Osteoblast (primary cell): ENCODE measurements around the gene GOLGB1. TPM values are rescaled to one million over a fixed set of nuclear protein-coding genes. Genes with fewer than 3 reads are reported as not detected.
"Not testable (repeated sequence)": the region's sequence is repeated elsewhere in the genome, so short reads cannot be mapped to it uniquely, and the experiment has no call there.

Source experiments
- DNase-seq: peaks from one replicate; pipeline ENCODE4 v3.0.0; 2011; ENCODE audit warnings: low spot score, mixed read lengths; ENCODE audit not compliant: insufficient read length; ENCODE audit errors: missing footprints
- H2AFZ ChIP-seq: 2 replicates; pipeline ENCODE4 v1.6.0; 2011; ENCODE audit warnings: mild to moderate bottlenecking, low read length
- H3K27ac ChIP-seq: 2 replicates; pipeline ENCODE4 v1.5.1; 2011; ENCODE audit warnings: mild to moderate bottlenecking, low read depth, low read length, moderate library complexity
- H3K27me3 ChIP-seq: 2 replicates; pipeline ENCODE4 v1.6.0; 2012; ENCODE audit warnings: mild to moderate bottlenecking, control low read depth, inconsistent platforms, low read length, moderate library complexity; ENCODE audit not compliant: insufficient read depth
- H3K36me3 ChIP-seq: 2 replicates; pipeline ENCODE4 v1.5.1; 2011; ENCODE audit warnings: mild to moderate bottlenecking, low read length, control low read depth, moderate library complexity; ENCODE audit not compliant: insufficient read depth
- H3K4me1 ChIP-seq: 2 replicates; pipeline ENCODE4 v1.5.1; 2011; ENCODE audit warnings: mild to moderate bottlenecking, low read length, control low read depth, moderate library complexity; ENCODE audit not compliant: insufficient read depth
- H3K4me2 ChIP-seq: 2 replicates; pipeline ENCODE4 v1.6.0; 2011; ENCODE audit warnings: mild to moderate bottlenecking, low read length; ENCODE audit not compliant: insufficient read depth
- H3K4me3 ChIP-seq: fragments of 200-600 bp; sonication (generic); 3 replicates; pipeline ENCODE4 v1.5.1; 2012; ENCODE audit warnings: mild to moderate bottlenecking, low read length, inconsistent platforms; ENCODE audit not compliant: insufficient read depth
- H3K79me2 ChIP-seq: 2 replicates; pipeline ENCODE4 v1.6.0; 2012; ENCODE audit warnings: mild to moderate bottlenecking, low read length, control low read depth, inconsistent platforms; ENCODE audit not compliant: insufficient read depth
- H3K9me3 ChIP-seq: 2 replicates; pipeline ENCODE4 v1.5.1; 2011; ENCODE audit warnings: low read depth, low read length, control low read depth
- H4K20me1 ChIP-seq: 2 replicates; pipeline ENCODE4 v1.6.0; 2012; ENCODE audit warnings: mild to moderate bottlenecking, low read length, control low read depth; ENCODE audit not compliant: insufficient read depth
- total RNA-seq: library from RNA; depleted of rRNA; stranded (reverse); fragments of >200 nt; gene quantifications from 2 replicates; pipeline ENCODE4 v1.2.3, GENCODE V29; 2012
- TF ChIP-seq, protein P1 (sequence below): IDR thresholded peaks from 2 replicates; pipeline ENCODE4 v1.5.1; 2011; ENCODE audit warnings: mild to moderate bottlenecking, low read depth, low read length, moderate library complexity; ENCODE audit errors: extremely low read depth

Gene GOLGB1
- total RNA-seq, 1 donor, result 70.6 TPM

DNA sequence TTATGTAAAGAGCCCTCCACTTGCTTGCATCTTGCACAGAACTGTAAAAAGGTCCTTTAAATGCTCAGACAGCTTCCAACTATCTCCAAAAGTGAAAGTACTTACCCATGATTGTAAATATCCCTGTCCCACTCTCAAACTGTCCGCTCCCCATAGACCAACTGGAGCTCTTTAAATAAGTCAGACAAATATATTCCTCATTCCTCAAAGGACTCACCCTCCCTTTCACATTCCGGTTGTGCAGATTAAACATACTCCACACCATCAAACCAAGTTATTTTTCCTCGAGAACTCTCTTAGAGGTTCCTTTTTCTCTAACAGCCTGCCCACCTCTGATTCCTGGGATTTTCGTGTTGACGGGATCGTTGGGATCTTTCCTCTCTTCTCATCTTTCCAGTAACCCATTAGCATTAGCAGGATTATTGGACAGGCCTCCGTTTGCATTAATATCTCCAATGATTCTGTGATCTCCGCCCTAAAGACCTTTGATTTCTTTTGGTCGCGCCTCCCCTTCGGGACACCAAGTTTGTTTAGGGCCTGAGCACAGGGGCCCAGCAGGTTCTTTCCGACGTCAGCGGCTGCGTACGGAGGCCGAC, 763 bp downstream of the GOLGB1 start:
- H3K9me3 ChIP-seq, result no peaks in the 10 kb centered on the region
- peak overlapping the region; percentile 97 for H3K4me2 ChIP-seq
- TF ChIP-seq, protein P1, sequence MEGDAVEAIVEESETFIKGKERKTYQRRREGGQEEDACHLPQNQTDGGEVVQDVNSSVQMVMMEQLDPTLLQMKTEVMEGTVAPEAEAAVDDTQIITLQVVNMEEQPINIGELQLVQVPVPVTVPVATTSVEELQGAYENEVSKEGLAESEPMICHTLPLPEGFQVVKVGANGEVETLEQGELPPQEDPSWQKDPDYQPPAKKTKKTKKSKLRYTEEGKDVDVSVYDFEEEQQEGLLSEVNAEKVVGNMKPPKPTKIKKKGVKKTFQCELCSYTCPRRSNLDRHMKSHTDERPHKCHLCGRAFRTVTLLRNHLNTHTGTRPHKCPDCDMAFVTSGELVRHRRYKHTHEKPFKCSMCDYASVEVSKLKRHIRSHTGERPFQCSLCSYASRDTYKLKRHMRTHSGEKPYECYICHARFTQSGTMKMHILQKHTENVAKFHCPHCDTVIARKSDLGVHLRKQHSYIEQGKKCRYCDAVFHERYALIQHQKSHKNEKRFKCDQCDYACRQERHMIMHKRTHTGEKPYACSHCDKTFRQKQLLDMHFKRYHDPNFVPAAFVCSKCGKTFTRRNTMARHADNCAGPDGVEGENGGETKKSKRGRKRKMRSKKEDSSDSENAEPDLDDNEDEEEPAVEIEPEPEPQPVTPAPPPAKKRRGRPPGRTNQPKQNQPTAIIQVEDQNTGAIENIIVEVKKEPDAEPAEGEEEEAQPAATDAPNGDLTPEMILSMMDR, result no peak
- peak; percentile 67 for DNase-seq
- H4K20me1 ChIP-seq, result peaks cover 30% of the 10 kb centered on the region
- H3K27me3 ChIP-seq, result no peaks in the 10 kb centered on the region
- H3K79me2 ChIP-seq, result peaks cover 54% of the 10 kb centered on the region
- peaks cover 5% of the 10 kb centered on the region for H3K36me3 ChIP-seq
- peak overlapping the region; percentile 99 for H3K4me3 ChIP-seq
- peak overlapping the region; percentile 97 for H3K27ac ChIP-seq
- H2AFZ ChIP-seq, result peak overlapping the region; percentile 96
- H3K4me1 ChIP-seq, result peaks cover 19% of the 10 kb centered on the region

- TF ChIP-seq, protein P1, result no peak
- Histone ChIP-seq H2AFZ (no peak overlapping the region), H3K4me3 (peak overlapping the region; percentile 99), H4K20me1 (peaks cover 30% of the 10 kb centered on the region), H3K27ac (peak overlapping the region; percentile 97), H3K4me2 (peak overlapping the region; percentile 97), H3K4me1 (peaks cover 19% of the 10 kb centered on the region), H3K27me3 (no peaks in the 10 kb centered on the region), H3K9me3 (no peaks in the 10 kb centered on the region), H3K79me2 (peaks cover 61% of the 10 kb centered on the region), H3K36me3 (peaks cover 5% of the 10 kb centered on the region)
- peak; percentile 59 for DNase-seq
Observed at GRCh38 chr3:121747976-121748375, 1.6 kb downstream of the GOLGB1 start.

DNA sequence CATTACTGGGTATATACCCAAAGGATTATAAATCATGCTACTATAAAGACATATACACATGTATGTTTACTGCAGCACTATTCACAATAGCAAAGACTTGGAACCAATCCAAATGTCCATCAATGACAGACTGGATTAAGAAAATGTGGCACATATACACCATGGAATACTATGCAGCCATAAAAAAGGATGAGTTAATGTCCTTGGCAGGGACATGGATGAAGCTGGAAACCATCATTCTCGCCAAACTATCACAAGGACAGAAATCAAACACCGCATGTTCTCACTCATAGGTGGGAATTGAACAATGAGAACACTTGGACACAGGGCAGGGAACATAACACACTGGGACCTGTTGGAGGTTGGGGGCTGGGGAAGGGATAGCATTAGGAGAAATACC, 6.4 kb downstream of the GOLGB1 start:
- not testable (repeated sequence) for H3K36me3 ChIP-seq, H3K27me3 ChIP-seq, DNase-seq, H2AFZ ChIP-seq, H3K4me1 ChIP-seq, H3K27ac ChIP-seq, H3K9me3 ChIP-seq, H3K4me2 ChIP-seq, H3K4me3 ChIP-seq
- H4K20me1 ChIP-seq, result peaks cover 41% of the 10 kb centered on the region
- H3K79me2 ChIP-seq, result peaks cover 90% of the 10 kb centered on the region

DNA sequence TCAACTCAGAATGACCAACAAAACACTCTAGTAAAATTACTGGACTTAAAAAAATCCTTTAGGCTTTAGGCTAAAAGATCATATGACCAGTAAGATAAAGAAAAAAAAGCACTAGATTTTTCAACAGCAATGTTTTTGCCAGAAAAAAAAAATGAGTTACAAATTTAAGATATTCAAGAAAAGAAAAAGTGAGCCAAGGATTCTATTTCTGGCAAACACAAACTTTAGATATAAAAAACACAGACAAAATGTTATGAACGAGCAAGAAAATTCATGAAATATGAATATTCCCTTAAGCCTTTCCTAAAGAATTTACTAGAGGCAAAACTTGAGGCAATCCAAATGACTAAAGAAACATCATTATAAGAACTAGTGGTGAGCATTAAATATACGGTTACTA, 8.6 kb downstream of the GOLGB1 start:
- TF ChIP-seq, protein P1, result no peak
- DNase-seq, result no peak
- peaks cover 5% of the 10 kb centered on the region for H3K4me1 ChIP-seq
- H3K4me3 ChIP-seq, result no peak overlapping the region
- H3K27ac ChIP-seq, result no peak overlapping the region
- H3K79me2 ChIP-seq, result peaks cover 92% of the 10 kb centered on the region
- H3K27me3 ChIP-seq, result no peaks in the 10 kb centered on the region
- H3K36me3 ChIP-seq, result peaks cover 4% of the 10 kb centered on the region
- peaks cover 41% of the 10 kb centered on the region for H4K20me1 ChIP-seq
- H3K9me3 ChIP-seq, result no peaks in the 10 kb centered on the region
- H3K4me2 ChIP-seq, result no peak overlapping the region
- no peak overlapping the region for H2AFZ ChIP-seq
